Measurements from ENCODE around the gene SDHAF1.

GRCh38 chr19:36030264-36031148 is 35.5 kb downstream of the SDHAF1 start:
- no peak for TF ChIP-seq CTCF (IDR thresholded peaks at IDR 0.05)
- no peak for TF ChIP-seq POLR2AphosphoS5 (IDR thresholded peaks at IDR 0.05)

All from stomach (tissue), 4 donors.